Activated T-cell treated with anti-CD3 and anti-CD28 coated beads, Interleukin-2, amount 50 U/mL, for 4 hours (primary cell): Measurements from ENCODE around the gene SERPINA4. TPM values are rescaled to one million over a fixed set of nuclear protein-coding genes. Genes with fewer than 3 reads are reported as not detected.

Source experiments
- ATAC-seq, 2 donors: fragments of 200-7000 bp; cut with Tn5 transposase; one replicate each; pipeline ENCODE4 v1.10.0; 2021
- DNase-seq: peaks from one replicate; pipeline ENCODE4 v3.0.0-alpha.2; 2020
- H3K27me3 Mint-ChIP-seq: one replicate; pipeline ENCODE4 v1.8.0; 2021; ENCODE audit warnings: low read depth, mixed read lengths
- H3K36me3 Mint-ChIP-seq: one replicate; pipeline ENCODE4 v1.8.0; 2022; ENCODE audit warnings: mixed read lengths; ENCODE audit not compliant: insufficient read depth
- H3K4me1 Mint-ChIP-seq: one replicate; pipeline ENCODE4 v1.8.0; 2021; ENCODE audit warnings: low read depth, mixed read lengths
- H3K4me3 Mint-ChIP-seq: one replicate; pipeline ENCODE4 v1.8.0; 2021; ENCODE audit warnings: mild to moderate bottlenecking, moderate library complexity, mixed read lengths
- H3K9me3 Mint-ChIP-seq: one replicate; pipeline ENCODE4 v1.8.0; 2021; ENCODE audit warnings: mixed read lengths
- total RNA-seq, 3 donors: library from RNA; stranded (reverse); gene quantifications; one replicate each; pipeline ENCODE4 v1.2.1, GENCODE V29; 2021

Gene SERPINA4
- total RNA-seq, 3 donors from 2014 or later = not detected

GRCh38 chr14:94615823-94616570 lies 54.8 kb downstream of the SERPINA4 start:
- peaks cover 5% of the 10 kb centered on the region for H3K27me3 Mint-ChIP-seq

GRCh38 chr14:94617366-94617941 lies 56.2 kb downstream of the SERPINA4 start:
- H3K27me3 Mint-ChIP-seq = peaks cover 10% of the 10 kb centered on the region
- no peak overlapping the region for H3K4me3 Mint-ChIP-seq
- H3K4me1 Mint-ChIP-seq = no peaks in the 10 kb centered on the region
- peaks cover 30% of the 10 kb centered on the region for H3K9me3 Mint-ChIP-seq
- ATAC-seq (no peak), DNase-seq (no peak)
- no peaks in the 10 kb centered on the region for H3K36me3 Mint-ChIP-seq

More at GRCh38 chr14:94615823-94616570, 54.8 kb downstream of the SERPINA4 start:
- ATAC-seq (no peak), DNase-seq (no peak)
- Mint-ChIP-seq H3K9me3 (peaks cover 30% of the 10 kb centered on the region), H3K36me3 (no peaks in the 10 kb centered on the region), H3K4me1 (no peaks in the 10 kb centered on the region), H3K4me3 (no peak overlapping the region)

- Mint-ChIP-seq H3K36me3 (no peaks in the 10 kb centered on the region), H3K27me3 (peaks cover 11% of the 10 kb centered on the region), H3K4me1 (no peaks in the 10 kb centered on the region), H3K9me3 (peaks cover 30% of the 10 kb centered on the region), H3K4me3 (no peak overlapping the region)
- no peak for ATAC-seq
- no peak for DNase-seq
These were observed 57.0 kb downstream of the SERPINA4 start for GRCh38 chr14:94617988-94618822.

- H3K4me3 Mint-ChIP-seq = no peak overlapping the region
- no peak for DNase-seq
- no peaks in the 10 kb centered on the region for H3K4me1 Mint-ChIP-seq
- H3K36me3 Mint-ChIP-seq = no peaks in the 10 kb centered on the region
- H3K9me3 Mint-ChIP-seq = peaks cover 30% of the 10 kb centered on the region
- H3K27me3 Mint-ChIP-seq = peaks cover 15% of the 10 kb centered on the region
- no peak for ATAC-seq
These were observed 58.1 kb downstream of the SERPINA4 start for GRCh38 chr14:94619297-94619696.

Other genes starting within 250 kb of the SERPINA4 start
- not detected for gene SERPINA6, start 238.1 kb upstream of the SERPINA4 start, total RNA-seq
- gene SERPINA2, start 194.7 kb upstream of the SERPINA4 start, total RNA-seq = not detected
- 1 to 10 TPM; 4.8 to 5.3 (median 4.9) TPM for gene SERPINA1, start 172.8 kb upstream of the SERPINA4 start, total RNA-seq
- gene SERPINA11, start 108.6 kb upstream of the SERPINA4 start, total RNA-seq = not detected
- not detected for gene SERPINA9, start 85.2 kb upstream of the SERPINA4 start, total RNA-seq
- not detected for gene SERPINA12, start 52.0 kb upstream of the SERPINA4 start, total RNA-seq
- gene SERPINA5, start 20.0 kb downstream of the SERPINA4 start, total RNA-seq = under 1 TPM; 0.29 to 0.58 (median 0.38) TPM
- 1 to 10 TPM; 1.9 to 2.6 (median 2.4) TPM for gene SERPINA3, start 50.9 kb downstream of the SERPINA4 start, total RNA-seq
- gene GSC, start 208.7 kb downstream of the SERPINA4 start, total RNA-seq = not detected